Measurements from ENCODE around the gene MGAM2. TPM values are rescaled to one million over a fixed set of nuclear protein-coding genes. Genes with fewer than 3 reads are reported as not detected.

MGAM2 gene
- total and polyA plus RNA-seq, 2 of the 8 experiments (the other 6 are each of a cell fraction or from before 2014, with no cell fraction given) = 0.02 TPM; not detected in 1

DNA sequence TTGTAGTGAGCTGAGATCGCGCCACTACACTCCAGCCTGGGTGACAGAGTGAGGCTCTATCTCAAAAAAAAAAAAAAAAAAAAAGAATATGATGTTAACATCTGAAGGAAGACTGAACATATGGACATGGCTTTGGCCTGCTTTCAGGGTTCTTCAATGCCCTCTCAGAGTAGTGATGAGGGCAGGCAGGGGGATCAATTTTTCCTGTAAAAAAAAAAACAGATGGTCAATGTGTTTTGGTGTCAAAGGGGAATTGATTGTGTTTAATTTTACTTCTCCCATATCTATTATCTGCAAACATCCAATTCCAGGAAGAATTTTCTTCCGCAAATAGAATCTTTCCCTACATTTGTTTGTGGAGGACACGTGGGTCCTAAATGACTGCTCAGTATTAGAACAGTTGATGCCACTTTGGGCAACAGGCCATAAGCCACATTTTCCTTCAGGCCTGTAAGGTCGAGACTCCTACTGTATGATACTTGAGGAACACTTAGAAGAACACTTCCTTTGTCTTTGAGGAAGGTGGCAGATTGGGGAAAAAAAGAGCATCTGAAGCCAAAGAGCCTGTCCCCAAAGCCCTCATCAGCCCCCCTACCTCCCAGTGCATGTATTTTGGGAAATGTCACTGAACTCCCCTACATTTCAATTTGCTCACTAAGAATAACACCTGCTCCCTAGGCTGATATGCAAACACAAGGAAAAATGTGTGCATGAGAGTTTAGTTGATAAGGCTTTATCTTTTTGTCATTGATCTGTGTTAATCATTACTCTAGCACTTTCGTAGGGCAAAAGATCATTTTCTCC lies 28.3 kb downstream of the MGAM2 start:
- 89% methylated on average over 5 of the region's 6 CpGs; no CpG with 5 or more reads in 1 of the 2 experiments for WGBS, 2 experiments (ENCODE audit: extremely low coverage in 1 of 2, insufficient coverage in 1 of 2, insufficient read length in 1 of 2, insufficient replicate concordance in 2 of 2, low coverage in 1 of 2, low lambda C conversion rate in 2 of 2, missing lambda C conversion rate in 1 of 2)
- Histone ChIP-seq H2BK12ac (ENCODE audit: low read depth, low read length) (no peak overlapping the region), H4K5ac (ENCODE audit: insufficient read length, low read depth, low read length) (no peak overlapping the region), H3K27me3 (replicated peaks in 1 of 4; ENCODE audit: control insufficient read depth in 3 of 4, extremely low read depth in 1 of 4, insufficient read depth in 3 of 4, low read length in 3 of 4) (no peaks in the 10 kb centered on the region), H3K27ac (ENCODE audit: low read depth, low read length) (no peak overlapping the region), H3K9me3 (ENCODE audit: insufficient read depth in 2 of 2, low read depth in 1 of 2, low read length in 1 of 2) (no peaks in the 10 kb centered on the region), H3K4ac (replicated peaks; ENCODE audit: insufficient read length, low read depth, low read length) (no peak overlapping the region), H4K91ac (replicated peaks; ENCODE audit: insufficient read length, low read length) (no peak overlapping the region), H3K23ac (ENCODE audit: insufficient read length) (no peak overlapping the region), H4K20me1 (replicated peaks in 1 of 2; ENCODE audit: control insufficient read depth in 1 of 2, insufficient read depth in 2 of 2, low read length in 2 of 2) (no peaks in the 10 kb centered on the region), H3K4me2 (ENCODE audit: insufficient read depth in 1 of 2, low read depth in 2 of 2, low read length in 2 of 2) (no peak overlapping the region), H3K79me1 (ENCODE audit: low read depth, low read length) (no peaks in the 10 kb centered on the region), H2AFZ (ENCODE audit: low read length) (no peak overlapping the region), H3K23me2 (ENCODE audit: low read depth, low read length) (no peaks in the 10 kb centered on the region; the same call in 1 of the 2 replicates), H3K36me3 (ENCODE audit: control insufficient read depth in 2 of 4, insufficient read depth in 4 of 4, low read length in 3 of 4) (no peaks in the 10 kb centered on the region), H3K4me1 (replicated peaks in 1 of 4; ENCODE audit: control insufficient read depth in 3 of 4, insufficient read depth in 4 of 4, low read length in 3 of 4) (peaks cover 0 to 3% (median 1%) of the 10 kb centered on the region in 4 experiments; a peak in 2 of 7 replicates), H3K9ac (replicated peaks in 1 of 4; ENCODE audit: extremely low read depth in 1 of 4, low read depth in 3 of 4, low read length in 3 of 4) (no peak overlapping the region), H3K4me3 (ENCODE audit: extremely low read depth in 1 of 4, insufficient read depth in 2 of 4, low read depth in 3 of 4, low read length in 4 of 4) (no peak overlapping the region), H3K14ac (ENCODE audit: insufficient read length) (no peak overlapping the region), H2BK15ac (ENCODE audit: low read length) (no peak overlapping the region), H2BK20ac (ENCODE audit: low read length) (no peak overlapping the region), H3K18ac (ENCODE audit: extremely low read depth, low read length) (no peak overlapping the region), H2BK120ac (replicated peaks; ENCODE audit: low read depth, low read length) (no peak overlapping the region), H2AK5ac (ENCODE audit: low read depth, low read length) (no peak overlapping the region), H3K79me2 (ENCODE audit: control insufficient read depth in 1 of 2, insufficient read depth in 2 of 2, low read length in 2 of 2) (no peaks in the 10 kb centered on the region), H3K56ac (replicated peaks; ENCODE audit: insufficient read length, low read depth, low read length) (no peak overlapping the region), H2BK5ac (ENCODE audit: low read depth, low read length) (no peak overlapping the region), H4K8ac (ENCODE audit: extremely low read depth, insufficient read depth, low read length) (no peak overlapping the region)
- DNase-seq (ENCODE audit: low read depth in 1 of 2, low spot score in 2 of 2) = no peak
- no peak for FAIRE-seq
- ChIA-PET POLR2A (ENCODE audit: partially characterized antibody) (no interaction called here), CTCF (ENCODE audit: partially characterized antibody) (interaction anchor here (1.6 kb wide), 1 partner anchor 13 kb away, joined by 4 read pairs; no protein-coding TSS in a partner anchor)
- no peak for TF ChIP-seq HDAC2 (IDR thresholded peaks at IDR 0.05; ENCODE audit: borderline replicate concordance in 1 of 2, low read depth in 2 of 2, low read length in 2 of 2)
- no peak for TF ChIP-seq YY1 (IDR thresholded peaks at IDR 0.05; ENCODE audit: low read depth, low read length)
- TF ChIP-seq ZNF274 (IDR thresholded peaks at IDR 0.05; ENCODE audit: borderline replicate concordance, extremely low read depth, low read length) = no peak
- TF ChIP-seq GABPA (IDR thresholded peaks at IDR 0.05; ENCODE audit: borderline replicate concordance, insufficient read depth, low read length) = no peak
- no peak for TF ChIP-seq RNF2 (IDR thresholded peaks at IDR 0.05; ENCODE audit: borderline replicate concordance, low read depth, low read length, missing control alignments, poor library complexity, severe bottlenecking)

Measured in H1 (cell line).